ENCODE data around the gene FOSL2.
"Not testable (repeated sequence)": the region's sequence is repeated elsewhere in the genome, so short reads cannot be mapped to it uniquely, and the experiment has no call there.

The FOSL2 gene

GRCh38 chr2:28357948-28358667 lies 34.5 kb upstream of the FOSL2 start:
- no peak for DNase-seq

GRCh38 chr2:28358668-28359201 lies 33.9 kb upstream of the FOSL2 start:
- no peak for DNase-seq

- DNase-seq = no peak
Observed at GRCh38 chr2:28359222-28360057, 33.2 kb upstream of the FOSL2 start.

- no peak for DNase-seq
Observed at GRCh38 chr2:28360058-28360717, 32.5 kb upstream of the FOSL2 start.

- DNase-seq = no peak
Observed at GRCh38 chr2:28360718-28361293, 31.9 kb upstream of the FOSL2 start.

- no peak for DNase-seq
Observed at GRCh38 chr2:28361991-28362710, 30.5 kb upstream of the FOSL2 start.

GRCh38 chr2:28362991-28363521 lies 29.6 kb upstream of the FOSL2 start:
- no peak for DNase-seq

GRCh38 chr2:28363686-28364280 lies 28.9 kb upstream of the FOSL2 start:
- DNase-seq = no peak

GRCh38 chr2:28364610-28365009 lies 28.0 kb upstream of the FOSL2 start:
- DNase-seq = no peak

- no peak for DNase-seq
Observed at GRCh38 chr2:28365158-28365557, 27.5 kb upstream of the FOSL2 start.

GRCh38 chr2:28366149-28366495 lies 26.5 kb upstream of the FOSL2 start:
- DNase-seq = no peak

GRCh38 chr2:28366496-28367282 lies 26.0 kb upstream of the FOSL2 start:
- no peak for DNase-seq

- no peak for DNase-seq
Observed at GRCh38 chr2:28367667-28368356, 24.8 kb upstream of the FOSL2 start.

GRCh38 chr2:28368357-28368798 lies 24.3 kb upstream of the FOSL2 start:
- no peak for DNase-seq

- DNase-seq = no peak
Observed at GRCh38 chr2:28369358-28369757, 23.3 kb upstream of the FOSL2 start.

GRCh38 chr2:28370354-28370753 lies 22.3 kb upstream of the FOSL2 start:
- DNase-seq = no peak

GRCh38 chr2:28371728-28372127 lies 20.9 kb upstream of the FOSL2 start:
- DNase-seq = not testable (repeated sequence)

GRCh38 chr2:28373854-28374253 lies 18.8 kb upstream of the FOSL2 start:
- no peak for DNase-seq

- no peak for DNase-seq
Observed at GRCh38 chr2:28374331-28374730, 18.3 kb upstream of the FOSL2 start.

GRCh38 chr2:28375236-28375635 lies 17.4 kb upstream of the FOSL2 start:
- no peak for DNase-seq

All from NCI-H226 (cell line).